Glutamatergic neuron (in vitro differentiated cells): ENCODE results near the gene PRR36. TPM values are rescaled to one million over a fixed set of nuclear protein-coding genes. Genes with fewer than 3 reads are reported as not detected.

Experiments used
- DNase-seq: peaks from one replicate; pipeline ENCODE4 v3.0.0; 2022
- H3K27ac Mint-ChIP-seq: one replicate; pipeline ENCODE4 v1.8.0; 2020; ENCODE audit warnings: mild to moderate bottlenecking, mixed read lengths, inconsistent platforms; ENCODE audit not compliant: unreplicated experiment
- H3K27me3 Mint-ChIP-seq: one replicate; pipeline ENCODE4 v1.8.0; 2020; ENCODE audit warnings: mild to moderate bottlenecking, moderate library complexity, mixed read lengths, inconsistent platforms; ENCODE audit not compliant: unreplicated experiment
- H3K36me3 Mint-ChIP-seq: one replicate; pipeline ENCODE4 v1.8.0; 2020; ENCODE audit warnings: mild to moderate bottlenecking, mixed read lengths, inconsistent platforms; ENCODE audit not compliant: unreplicated experiment
- H3K4me1 Mint-ChIP-seq: one replicate; pipeline ENCODE4 v1.8.0; 2020; ENCODE audit warnings: mild to moderate bottlenecking, low read depth, mixed read lengths, inconsistent platforms; ENCODE audit not compliant: unreplicated experiment
- H3K4me3 Mint-ChIP-seq: one replicate; pipeline ENCODE4 v1.8.0; 2020; ENCODE audit warnings: mild to moderate bottlenecking, mixed read lengths, inconsistent platforms; ENCODE audit not compliant: unreplicated experiment
- H3K9me3 Mint-ChIP-seq: one replicate; pipeline ENCODE4 v1.8.0; 2020; ENCODE audit warnings: mild to moderate bottlenecking, moderate library complexity, mixed read lengths, inconsistent platforms; ENCODE audit not compliant: unreplicated experiment
- CTCF ChIP-seq: fragments of 200-600 bp; sonication (generic); IDR thresholded peaks from one replicate; pipeline ENCODE4 v1.5.0; 2021; ENCODE audit not compliant: partially characterized antibody, unreplicated experiment
- long read RNA-seq: library from polyadenylated mRNA; unstranded; transcript quantifications from one replicate; pipeline ENCODE4 v2.0.0, GENCODE V29; 2020; ENCODE audit not compliant: unreplicated experiment
- total RNA-seq: library from RNA; stranded (reverse); fragmentation: NEBNext Ultra II Directional; extraction: Animal tissue kit (Norgen Biotek cat#: 25700); gene quantifications from one replicate; pipeline ENCODE4 v1.2.1, GENCODE V29; 2021; ENCODE audit not compliant: unreplicated experiment

PRR36 gene
- 37.4 TPM for total RNA-seq
- long read RNA-seq = 0 reads

GRCh38 chr19:7874076-7874896 is at the start of gene PRR36:
TSS of gene PRR36 (minus strand) at chr19:7874390. CDS start at chr19:7873689, 701 bp downstream.
- Mint-ChIP-seq H3K4me1 (peaks cover 6% of the 10 kb centered on the region), H3K9me3 (peaks cover 5% of the 10 kb centered on the region), H3K27ac (peak within 1 kb of the TSS; percentile 92), H3K4me3 (peak within 1 kb of the TSS; percentile 91), H3K27me3 (peaks cover 15% of the 10 kb centered on the region), H3K36me3 (no peaks in the 10 kb centered on the region)
- no peak for TF ChIP-seq CTCF
- peak; percentile 87 for DNase-seq

GRCh38 chr19:7923295-7924191 is 49.4 kb upstream of the PRR36 start:
- DNase-seq = no peak
- H3K36me3 Mint-ChIP-seq = no peaks in the 10 kb centered on the region
- peaks cover 18% of the 10 kb centered on the region for H3K27me3 Mint-ChIP-seq
- peak overlapping the region; percentile 26 for H3K27ac Mint-ChIP-seq
- peaks cover 6% of the 10 kb centered on the region for H3K4me1 Mint-ChIP-seq
- peaks cover 17% of the 10 kb centered on the region for H3K9me3 Mint-ChIP-seq
- H3K4me3 Mint-ChIP-seq = peak overlapping the region; percentile 15
- TF ChIP-seq CTCF = no peak

- no peak for DNase-seq
- Mint-ChIP-seq H3K36me3 (no peaks in the 10 kb centered on the region), H3K4me1 (peaks cover 3% of the 10 kb centered on the region), H3K9me3 (peaks cover 17% of the 10 kb centered on the region), H3K27ac (peak overlapping the region; percentile 26), H3K27me3 (peaks cover 19% of the 10 kb centered on the region), H3K4me3 (no peak overlapping the region)
- no peak for TF ChIP-seq CTCF
Observed at GRCh38 chr19:7922836-7923195, 48.6 kb upstream of the PRR36 start.

GRCh38 chr19:7921967-7922835 is 48.0 kb upstream of the PRR36 start:
- H3K27ac Mint-ChIP-seq = no peak overlapping the region
- H3K4me1 Mint-ChIP-seq = peaks cover 3% of the 10 kb centered on the region
- no peak for TF ChIP-seq CTCF
- peak; percentile 15 for DNase-seq
- peaks cover 14% of the 10 kb centered on the region for H3K9me3 Mint-ChIP-seq
- no peaks in the 10 kb centered on the region for H3K36me3 Mint-ChIP-seq
- H3K27me3 Mint-ChIP-seq = peaks cover 19% of the 10 kb centered on the region
- H3K4me3 Mint-ChIP-seq = no peak overlapping the region
